ENCODE results near the gene DEUP1. TPM values are rescaled to one million over a fixed set of nuclear protein-coding genes. Genes with fewer than 3 reads are reported as not detected.
"Not testable (repeated sequence)": the region's sequence is repeated elsewhere in the genome, so short reads cannot be mapped to it uniquely, and the experiment has no call there.

Gene DEUP1
- total RNA-seq, 2 donors from 2014 or later: 1.2 to 3.2 TPM

DNA sequence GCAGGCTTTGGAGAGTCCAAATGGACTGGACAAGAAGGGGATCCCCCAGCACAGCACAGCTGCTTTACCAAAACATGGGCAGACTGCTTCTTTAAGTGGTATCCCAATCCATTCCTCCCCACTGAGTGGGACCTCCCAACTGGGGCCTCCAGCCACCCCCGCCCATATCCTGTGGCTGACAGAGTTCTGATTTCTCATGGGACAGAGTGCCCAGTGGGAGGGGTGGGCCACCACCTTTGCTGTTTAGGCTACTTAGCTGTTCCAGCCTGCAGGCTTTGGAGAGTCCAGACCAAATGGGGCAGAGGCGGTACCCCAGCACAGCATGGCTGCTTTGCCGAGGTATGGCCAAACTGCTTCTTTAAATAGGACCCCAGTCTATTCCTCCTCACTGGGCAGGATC, 26.9 kb upstream of the DEUP1 start:
- H3K27me3 ChIP-seq (replicated peaks; ENCODE audit: insufficient read depth): no peaks in the 10 kb centered on the region
- H3K9me3 ChIP-seq: no peaks in the 10 kb centered on the region
- WGBS: 93% methylated on average over 3 of the region's 3 CpGs
- H3K4me1 ChIP-seq (replicated peaks): no peaks in the 10 kb centered on the region
- H3K4me3 ChIP-seq: no peak overlapping the region
- TF ChIP-seq POLR2AphosphoS5 (IDR thresholded peaks at IDR 0.05): no peak
- TF ChIP-seq, protein P1, sequence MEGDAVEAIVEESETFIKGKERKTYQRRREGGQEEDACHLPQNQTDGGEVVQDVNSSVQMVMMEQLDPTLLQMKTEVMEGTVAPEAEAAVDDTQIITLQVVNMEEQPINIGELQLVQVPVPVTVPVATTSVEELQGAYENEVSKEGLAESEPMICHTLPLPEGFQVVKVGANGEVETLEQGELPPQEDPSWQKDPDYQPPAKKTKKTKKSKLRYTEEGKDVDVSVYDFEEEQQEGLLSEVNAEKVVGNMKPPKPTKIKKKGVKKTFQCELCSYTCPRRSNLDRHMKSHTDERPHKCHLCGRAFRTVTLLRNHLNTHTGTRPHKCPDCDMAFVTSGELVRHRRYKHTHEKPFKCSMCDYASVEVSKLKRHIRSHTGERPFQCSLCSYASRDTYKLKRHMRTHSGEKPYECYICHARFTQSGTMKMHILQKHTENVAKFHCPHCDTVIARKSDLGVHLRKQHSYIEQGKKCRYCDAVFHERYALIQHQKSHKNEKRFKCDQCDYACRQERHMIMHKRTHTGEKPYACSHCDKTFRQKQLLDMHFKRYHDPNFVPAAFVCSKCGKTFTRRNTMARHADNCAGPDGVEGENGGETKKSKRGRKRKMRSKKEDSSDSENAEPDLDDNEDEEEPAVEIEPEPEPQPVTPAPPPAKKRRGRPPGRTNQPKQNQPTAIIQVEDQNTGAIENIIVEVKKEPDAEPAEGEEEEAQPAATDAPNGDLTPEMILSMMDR (IDR thresholded peaks at IDR 0.05): no peak
- no peak for TF ChIP-seq POLR2A (IDR thresholded peaks at IDR 0.05)
- no peak overlapping the region for H3K27ac ChIP-seq
- H3K36me3 ChIP-seq: no peaks in the 10 kb centered on the region
- DNase-seq (ENCODE audit: low spot score): no peak
- intact Hi-C loops (cut with DNase I): no loop called here

DNA sequence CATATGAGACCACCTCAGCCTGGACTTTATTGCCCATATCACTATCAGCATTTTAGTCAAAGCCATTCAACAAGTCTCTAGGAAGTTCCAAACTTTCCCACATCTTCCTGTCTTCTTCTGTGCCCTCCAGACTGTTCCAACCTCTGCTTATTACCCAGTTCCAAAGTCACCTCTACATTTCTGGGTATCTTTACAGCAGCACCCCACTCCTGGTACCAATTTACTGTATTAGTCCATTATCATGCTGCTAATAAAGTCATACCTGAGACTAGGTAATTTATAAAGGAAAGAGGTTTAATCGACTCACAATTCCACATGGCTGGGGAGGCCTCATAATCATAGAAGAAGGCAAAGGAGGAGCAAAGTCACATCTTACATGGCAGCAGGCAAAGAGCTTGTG, 16.1 kb upstream of the DEUP1 start:
- H3K9me3 ChIP-seq; H3K27me3 ChIP-seq (replicated peaks; ENCODE audit: insufficient read depth); H3K27ac ChIP-seq; H3K4me3 ChIP-seq; DNase-seq (ENCODE audit: low spot score); H3K4me1 ChIP-seq (replicated peaks); H3K36me3 ChIP-seq: not testable (repeated sequence)
- 97% methylated on average over 1 of the region's 1 CpG for WGBS
- intact Hi-C loops (cut with DNase I): loop anchor here (10.0 kb wide), 1 partner anchor 60 kb away; no protein-coding TSS in a partner anchor

DNA sequence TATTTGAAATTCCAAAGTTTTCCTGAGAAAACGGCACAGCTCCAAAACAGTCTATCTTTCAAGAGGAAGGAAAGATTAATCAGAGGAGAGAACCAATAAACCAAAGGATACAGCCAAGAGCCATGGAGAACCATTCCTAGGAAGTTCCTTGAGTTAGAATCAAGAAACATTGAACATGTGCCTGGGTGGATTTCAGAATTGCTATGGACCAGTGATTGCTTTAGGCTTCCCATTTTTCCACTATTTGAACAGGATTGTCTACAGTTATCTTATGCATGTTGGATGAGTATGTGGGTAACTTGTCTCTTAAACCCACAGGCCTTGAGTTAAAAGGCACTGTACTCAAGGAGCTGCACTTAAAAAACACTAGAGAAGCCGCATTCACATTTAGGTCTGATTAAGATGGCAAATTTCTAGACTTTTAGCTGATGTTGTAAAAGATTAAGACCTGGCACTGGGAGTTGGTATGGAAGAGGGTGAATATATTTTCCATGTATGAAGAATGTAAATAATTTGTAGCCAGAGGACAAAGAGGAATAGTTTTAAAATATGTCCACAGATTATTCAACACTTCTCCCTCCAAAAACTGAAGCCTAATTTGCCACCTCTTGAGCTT, 11.2 kb upstream of the DEUP1 start:
- intact Hi-C loops (cut with DNase I): loop anchor here (10.0 kb wide), 1 partner anchor 55 kb away; no protein-coding TSS in a partner anchor
- TF ChIP-seq POLR2A (IDR thresholded peaks at IDR 0.05): no peak
- TF ChIP-seq, protein P1 (IDR thresholded peaks at IDR 0.05): no peak
- H3K9me3 ChIP-seq: no peaks in the 10 kb centered on the region
- no peaks in the 10 kb centered on the region for H3K36me3 ChIP-seq
- H3K27me3 ChIP-seq (replicated peaks; ENCODE audit: insufficient read depth): no peaks in the 10 kb centered on the region
- DNase-seq (ENCODE audit: low spot score): no peak
- no peak overlapping the region for H3K27ac ChIP-seq
- WGBS: 44% methylated on average over 2 of the region's 2 CpGs
- H3K4me3 ChIP-seq: no peak overlapping the region
- no peaks in the 10 kb centered on the region for H3K4me1 ChIP-seq (replicated peaks)

DNA sequence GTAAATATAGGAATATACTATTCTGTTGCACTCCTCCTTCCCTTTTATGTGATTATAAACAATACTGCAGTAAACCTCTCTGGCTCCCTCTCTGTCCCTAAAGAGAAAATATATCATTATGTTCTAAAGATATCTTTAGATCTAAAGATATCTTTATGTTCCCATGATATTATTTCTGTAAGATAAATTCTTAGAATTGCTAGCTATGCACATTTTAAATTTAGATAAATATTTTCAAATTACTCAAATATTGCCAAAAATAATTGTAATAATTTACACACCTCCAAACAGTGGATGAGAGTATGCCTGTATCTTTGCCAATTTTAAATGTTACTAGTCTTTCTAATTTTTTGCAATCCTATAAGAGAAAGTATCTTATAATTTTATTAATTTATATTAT, 10.3 kb upstream of the DEUP1 start:
- H3K4me3 ChIP-seq: no peak overlapping the region
- H3K27ac ChIP-seq: no peak overlapping the region
- no peak for DNase-seq (ENCODE audit: low spot score)
- intact Hi-C loops (cut with DNase I): no loop called here
- H3K9me3 ChIP-seq: no peaks in the 10 kb centered on the region
- no peaks in the 10 kb centered on the region for H3K27me3 ChIP-seq (replicated peaks; ENCODE audit: insufficient read depth)
- no peaks in the 10 kb centered on the region for H3K4me1 ChIP-seq (replicated peaks)
- no peak for TF ChIP-seq POLR2A (IDR thresholded peaks at IDR 0.05)
- no peak for TF ChIP-seq POLR2AphosphoS5 (IDR thresholded peaks at IDR 0.05)
- TF ChIP-seq, protein P1 (IDR thresholded peaks at IDR 0.05): no peak
- no peaks in the 10 kb centered on the region for H3K36me3 ChIP-seq

DNA sequence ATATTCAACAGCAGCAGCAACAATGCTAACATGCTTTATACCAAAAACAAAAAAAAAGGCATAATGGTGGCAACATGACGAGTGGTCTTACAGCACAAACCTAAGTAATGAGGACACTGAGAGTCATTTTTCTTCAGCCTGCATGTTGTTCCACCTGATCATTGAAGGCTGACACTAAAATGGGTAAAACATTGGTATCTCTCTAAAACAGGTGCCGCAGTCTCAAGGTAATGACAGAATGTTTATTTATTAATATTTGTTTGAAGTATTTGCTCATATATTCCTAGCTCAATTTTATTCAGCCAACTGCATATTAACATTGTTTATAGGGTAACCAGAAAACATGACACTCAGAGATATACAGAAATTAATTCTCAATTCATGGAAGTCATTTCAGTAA, 8.3 kb upstream of the DEUP1 start:
- Histone ChIP-seq H3K9me3 (no peaks in the 10 kb centered on the region), H3K27ac (no peak overlapping the region), H3K4me1 (replicated peaks) (no peaks in the 10 kb centered on the region), H3K4me3 (no peak overlapping the region), H3K27me3 (replicated peaks; ENCODE audit: insufficient read depth) (no peaks in the 10 kb centered on the region), H3K36me3 (no peaks in the 10 kb centered on the region)
- TF ChIP-seq POLR2A (IDR thresholded peaks at IDR 0.05) (no peak), POLR2AphosphoS5 (IDR thresholded peaks at IDR 0.05) (no peak)
- TF ChIP-seq, protein P1 (IDR thresholded peaks at IDR 0.05): no peak
- intact Hi-C loops (cut with DNase I): no loop called here
- 91% methylated on average over 2 of the region's 2 CpGs for WGBS
- no peak for DNase-seq (ENCODE audit: low spot score)
